Cardiac muscle cell (in vitro differentiated cells and primary cell): Measurements from ENCODE around the gene VSTM2L. TPM values are rescaled to one million over a fixed set of nuclear protein-coding genes. Genes with fewer than 3 reads are reported as not detected.

Source experiments
- DNase-seq, 2 donors: peaks; one replicate each; pipeline versions ENCODE4 v3.0.0 to v3.0.0-alpha.2; 2010 to 2017; ENCODE audit warnings: low read depth in 1 of 2, low spot score in 1 of 2
- H3K27ac ChIP-seq: fragments of 200-600 bp; sonication (generic); 2 replicates; pipeline ENCODE4 v1.5.1; 2016
- H3K27me3 ChIP-seq: fragments of 200-600 bp; sonication (generic); 2 replicates; pipeline ENCODE4 v1.6.0; 2016; ENCODE audit warnings: control low read depth
- H3K36me3 ChIP-seq: fragments of 200-600 bp; sonication (generic); 2 replicates; pipeline ENCODE4 v1.5.1; 2016; ENCODE audit warnings: control low read depth
- H3K4me1 ChIP-seq: fragments of 200-600 bp; sonication (generic); 2 replicates; pipeline ENCODE4 v1.8.1; 2017; ENCODE audit warnings: low read depth, mild to moderate bottlenecking, mixed run types
- H3K4me3 ChIP-seq: fragments of 200-600 bp; sonication (generic); 2 replicates; pipeline ENCODE4 v1.5.1; 2016; ENCODE audit warnings: mild to moderate bottlenecking
- H3K9me3 ChIP-seq: fragments of 200-600 bp; sonication (generic); 2 replicates; pipeline ENCODE4 v1.5.1; 2017; ENCODE audit warnings: low read depth, mild to moderate bottlenecking, control low read depth
- polyA plus RNA-seq: library from polyadenylated mRNA; unstranded; fragments of >200 nt; fragmentation: Nextera tagmentation; extraction: Ambion mirVana; gene quantifications from 2 replicates; pipeline ENCODE4 v1.2.1, GENCODE V29; 2016
- total RNA-seq: library from RNA; depleted of rRNA; stranded (reverse); fragments of >200 nt; gene quantifications from 2 replicates; pipeline ENCODE4 v1.2.3, GENCODE V29; 2016
- TF ChIP-seq, protein P1 (sequence below): IDR thresholded peaks from 2 replicates; pipeline ENCODE4 v1.5.1; 2012; ENCODE audit warnings: low read depth, mild to moderate bottlenecking, low read length

Gene VSTM2L
- total and polyA plus RNA-seq, 2 experiments from 2014 or later, result 83.4 to 321 TPM

DNA sequence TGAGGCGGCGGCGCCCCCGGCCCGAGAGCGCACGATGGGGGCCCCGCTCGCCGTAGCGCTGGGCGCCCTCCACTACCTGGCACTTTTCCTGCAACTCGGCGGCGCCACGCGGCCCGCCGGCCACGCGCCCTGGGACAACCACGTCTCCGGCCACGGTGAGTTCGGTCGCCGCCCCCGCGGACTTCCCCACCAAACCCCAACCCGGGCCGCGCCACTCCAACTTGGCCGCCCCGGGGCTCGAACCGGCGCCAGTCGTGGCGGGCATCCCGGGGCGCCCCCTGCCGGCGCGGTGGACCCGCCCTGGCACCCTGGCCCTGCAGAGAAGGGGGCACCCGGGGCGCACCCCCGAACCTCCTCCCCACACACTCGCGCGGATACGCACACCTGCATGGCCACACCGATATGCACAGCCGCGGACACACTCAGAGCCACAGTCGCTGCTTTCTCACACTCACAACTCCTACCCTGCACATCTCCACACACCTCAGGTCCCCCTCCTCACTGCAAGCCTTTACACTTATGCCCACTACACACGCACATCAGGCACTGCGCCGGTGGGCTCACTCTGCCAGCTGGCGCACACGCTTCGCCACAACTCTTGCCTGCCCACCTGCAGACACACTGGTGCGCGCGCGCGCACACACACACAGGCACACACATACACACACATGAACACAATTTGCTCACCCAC, 535 bp downstream of the VSTM2L start:
- peaks cover 35% of the 10 kb centered on the region for H3K4me1 ChIP-seq
- DNase-seq, result no peak
- H3K4me3 ChIP-seq, result peak overlapping the region; percentile 65
- no peaks in the 10 kb centered on the region for H3K9me3 ChIP-seq
- H3K27me3 ChIP-seq, result no peaks in the 10 kb centered on the region
- no peaks in the 10 kb centered on the region for H3K36me3 ChIP-seq
- H3K27ac ChIP-seq, result no peak overlapping the region
- TF ChIP-seq, protein P1, sequence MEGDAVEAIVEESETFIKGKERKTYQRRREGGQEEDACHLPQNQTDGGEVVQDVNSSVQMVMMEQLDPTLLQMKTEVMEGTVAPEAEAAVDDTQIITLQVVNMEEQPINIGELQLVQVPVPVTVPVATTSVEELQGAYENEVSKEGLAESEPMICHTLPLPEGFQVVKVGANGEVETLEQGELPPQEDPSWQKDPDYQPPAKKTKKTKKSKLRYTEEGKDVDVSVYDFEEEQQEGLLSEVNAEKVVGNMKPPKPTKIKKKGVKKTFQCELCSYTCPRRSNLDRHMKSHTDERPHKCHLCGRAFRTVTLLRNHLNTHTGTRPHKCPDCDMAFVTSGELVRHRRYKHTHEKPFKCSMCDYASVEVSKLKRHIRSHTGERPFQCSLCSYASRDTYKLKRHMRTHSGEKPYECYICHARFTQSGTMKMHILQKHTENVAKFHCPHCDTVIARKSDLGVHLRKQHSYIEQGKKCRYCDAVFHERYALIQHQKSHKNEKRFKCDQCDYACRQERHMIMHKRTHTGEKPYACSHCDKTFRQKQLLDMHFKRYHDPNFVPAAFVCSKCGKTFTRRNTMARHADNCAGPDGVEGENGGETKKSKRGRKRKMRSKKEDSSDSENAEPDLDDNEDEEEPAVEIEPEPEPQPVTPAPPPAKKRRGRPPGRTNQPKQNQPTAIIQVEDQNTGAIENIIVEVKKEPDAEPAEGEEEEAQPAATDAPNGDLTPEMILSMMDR, result peak; percentile 26

- Histone ChIP-seq H3K27me3 (no peaks in the 10 kb centered on the region), H3K27ac (no peak overlapping the region), H3K36me3 (no peaks in the 10 kb centered on the region), H3K4me1 (peaks cover 35% of the 10 kb centered on the region), H3K9me3 (no peaks in the 10 kb centered on the region), H3K4me3 (peak overlapping the region; percentile 65)
- DNase-seq, result no peak
- TF ChIP-seq, protein P1, result no peak
Measured at GRCh38 chr20:37904008-37904642, 1.2 kb downstream of the VSTM2L start.

DNA sequence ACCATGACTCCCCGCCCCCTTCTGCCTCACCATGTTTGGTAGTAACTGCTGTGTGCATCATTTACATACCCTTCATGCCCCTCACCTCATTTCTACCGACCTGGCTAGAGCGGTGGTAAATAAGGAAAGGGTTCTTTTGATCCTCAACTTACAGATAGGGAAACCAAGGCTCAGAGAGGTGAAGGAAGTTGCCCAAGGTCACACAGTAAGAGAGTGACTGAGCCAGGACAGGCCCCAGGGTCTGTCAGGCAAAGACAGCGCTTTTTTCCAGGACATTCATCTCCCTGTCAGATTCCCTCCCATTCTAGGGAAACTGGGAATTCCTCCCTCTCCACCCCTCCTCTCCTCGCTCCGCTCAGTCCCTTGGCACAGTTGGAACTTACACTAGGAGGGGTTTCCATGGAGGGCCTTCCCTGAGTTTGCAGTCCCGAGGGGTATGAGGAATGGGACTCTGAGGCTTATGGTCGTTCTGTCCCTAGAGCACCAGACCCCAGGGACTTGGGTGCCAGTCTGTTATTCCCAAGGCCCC, 2.0 kb downstream of the VSTM2L start:
- Histone ChIP-seq H3K4me3 (peak overlapping the region; percentile 65), H3K27ac (peak overlapping the region; percentile 57), H3K9me3 (no peaks in the 10 kb centered on the region), H3K36me3 (no peaks in the 10 kb centered on the region), H3K27me3 (no peaks in the 10 kb centered on the region), H3K4me1 (peaks cover 35% of the 10 kb centered on the region)
- DNase-seq, result no peak
- TF ChIP-seq, protein P1, result no peak

DNA sequence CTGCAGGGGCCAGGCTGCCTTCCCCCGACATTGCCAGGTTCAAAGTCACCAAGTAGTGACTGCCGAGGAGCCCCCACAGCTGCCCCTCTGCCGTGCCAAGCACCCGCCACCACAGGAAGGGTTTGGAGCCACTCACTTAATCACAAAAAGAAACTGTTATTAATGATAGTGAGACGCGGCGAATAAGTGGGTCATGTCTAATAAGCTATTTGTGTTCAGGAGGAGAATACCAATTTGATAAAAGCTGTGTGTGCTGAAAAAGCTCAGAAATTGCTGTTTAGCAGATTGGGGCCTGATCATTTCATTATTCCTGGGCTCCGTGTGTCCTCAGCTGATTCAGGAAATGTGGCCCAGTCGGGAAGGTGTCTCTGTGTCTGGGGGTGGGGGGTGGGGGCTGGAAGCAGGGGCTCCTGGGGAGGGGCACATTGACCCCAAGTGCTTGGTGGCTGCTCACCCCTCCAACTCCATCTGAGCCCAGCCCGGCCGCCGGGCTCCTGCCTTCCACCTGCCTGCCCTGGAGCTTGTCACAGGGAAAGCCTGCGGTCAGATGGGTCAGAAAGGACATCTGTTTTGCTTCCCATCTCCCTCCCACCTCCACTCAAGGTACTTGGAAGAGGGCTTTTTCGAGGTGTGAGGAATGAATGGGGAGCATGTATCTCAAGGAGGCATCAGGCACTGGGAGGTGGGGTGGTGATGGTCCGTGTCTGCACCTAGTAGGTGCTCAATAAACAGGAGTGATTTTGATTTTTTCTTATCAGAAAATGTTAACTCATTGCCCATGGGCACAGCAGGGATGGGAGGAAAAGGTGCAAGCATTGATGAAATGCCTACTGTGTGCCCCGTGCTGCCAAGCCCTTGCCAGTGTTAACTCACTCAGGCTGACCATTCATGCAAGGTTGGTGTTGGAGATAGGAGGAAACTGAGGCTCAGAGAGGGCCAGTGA, 3.0 kb downstream of the VSTM2L start:
- H3K4me3 ChIP-seq, result no peak overlapping the region
- no peak for DNase-seq
- peak overlapping the region; percentile 57 for H3K27ac ChIP-seq
- peaks cover 35% of the 10 kb centered on the region for H3K4me1 ChIP-seq
- H3K36me3 ChIP-seq, result no peaks in the 10 kb centered on the region
- no peaks in the 10 kb centered on the region for H3K9me3 ChIP-seq
- TF ChIP-seq, protein P1, result no peak
- no peaks in the 10 kb centered on the region for H3K27me3 ChIP-seq

DNA sequence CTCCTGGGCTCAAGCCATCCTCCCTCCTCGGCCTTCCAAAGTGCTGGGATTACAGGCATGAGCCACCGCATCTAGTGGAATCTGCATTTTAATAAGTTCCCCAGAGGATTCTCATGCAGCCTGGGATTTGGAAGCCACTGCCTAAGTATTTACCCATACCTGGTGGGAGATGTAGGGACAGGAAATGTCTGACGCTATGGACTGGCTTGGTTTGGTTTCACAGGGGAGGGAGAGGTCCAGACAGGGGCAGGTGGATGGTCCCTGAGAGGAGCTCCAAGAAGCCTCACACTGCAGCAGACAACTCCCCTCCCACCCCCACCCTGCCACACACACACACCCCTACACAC, 4.4 kb downstream of the VSTM2L start:
- Histone ChIP-seq H3K27me3 (no peaks in the 10 kb centered on the region), H3K4me1 (peaks cover 43% of the 10 kb centered on the region), H3K4me3 (no peak overlapping the region), H3K9me3 (no peaks in the 10 kb centered on the region), H3K36me3 (no peaks in the 10 kb centered on the region), H3K27ac (peak overlapping the region; percentile 22)
- DNase-seq, result no peak
- TF ChIP-seq, protein P1, result no peak
